Measurements from ENCODE around the gene OTUD7B.
A peak's percentile ranks its signal among the peaks of the same experiment; 100 is the strongest.

Gene OTUD7B

DNA sequence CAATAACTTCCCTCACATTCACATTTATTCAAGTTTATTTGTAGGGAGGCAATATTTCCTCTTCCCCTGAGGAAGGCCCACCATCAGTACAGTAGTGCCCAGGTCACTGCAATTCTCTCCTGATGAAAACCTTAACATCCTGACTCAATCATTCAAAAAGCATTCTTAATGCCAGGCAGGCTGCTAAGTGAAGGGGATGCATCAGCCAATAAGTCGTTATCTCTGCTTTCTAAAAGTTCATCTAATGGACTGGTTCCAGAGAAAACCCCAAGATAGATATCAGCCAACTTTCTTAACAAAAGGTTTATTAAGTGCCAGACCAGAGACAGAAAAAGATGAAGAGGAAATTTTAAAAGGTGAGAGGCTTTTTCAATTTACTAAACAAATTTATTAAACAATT is 17.3 kb downstream of the OTUD7B start:
- Histone ChIP-seq H3K27ac (ENCODE audit: low read depth, low read length) (no peak overlapping the region), H2AK5ac (ENCODE audit: low read length) (no peak overlapping the region), H3K79me2 (ENCODE audit: control insufficient read depth, insufficient read depth, low read length) (peaks cover 5% of the 10 kb centered on the region), H3K23ac (ENCODE audit: low read length) (no peak overlapping the region), H3K18ac (ENCODE audit: low read length) (no peak overlapping the region), H3K9ac (ENCODE audit: low read length) (no peak overlapping the region), H3K27me3 (ENCODE audit: insufficient read depth, low read length, poor library complexity) (no peaks in the 10 kb centered on the region), H2BK5ac (ENCODE audit: low read length) (no peak overlapping the region), H3K79me1 (ENCODE audit: low read length) (peaks cover 7% of the 10 kb centered on the region), H3K36me3 (ENCODE audit: control insufficient read depth, insufficient read depth, low read length) (no peaks in the 10 kb centered on the region), H2BK120ac (ENCODE audit: low read depth, low read length) (no peak overlapping the region), H2BK15ac (replicated peaks; ENCODE audit: low read depth) (no peak overlapping the region), H3K56ac (ENCODE audit: low read length) (no peak overlapping the region), H4K5ac (ENCODE audit: low read length) (no peak overlapping the region), H3K4me3 (ENCODE audit: low read length) (no peak overlapping the region), H4K8ac (ENCODE audit: low read depth, low read length) (no peak overlapping the region), H3K4ac (ENCODE audit: low read depth, low read length) (no peak overlapping the region), H3K4me1 (ENCODE audit: control insufficient read depth, low read depth, low read length) (no peaks in the 10 kb centered on the region), H3K4me2 (ENCODE audit: low read length) (no peak overlapping the region)
- no peak for DNase-seq
- WGBS (ENCODE audit: extremely low coverage, insufficient coverage, low lambda C conversion rate): no CpG with 5 or more reads among the region's 1 CpG

DNA sequence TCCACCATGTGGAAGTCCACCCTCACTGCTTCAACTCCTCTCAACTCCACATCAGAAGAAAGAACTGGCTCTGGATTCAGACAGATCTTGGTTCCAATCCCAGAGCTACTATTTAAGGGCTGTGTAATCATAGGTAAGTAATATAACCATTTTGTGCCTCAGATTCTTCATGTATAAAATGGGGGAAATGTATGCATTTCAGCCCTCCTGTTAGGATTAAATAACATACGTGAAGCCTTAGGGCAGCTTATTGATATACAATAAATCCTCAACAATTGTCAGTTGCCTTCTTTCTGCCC is 23.3 kb downstream of the OTUD7B start:
- Histone ChIP-seq H3K27me3 (ENCODE audit: insufficient read depth, low read length, poor library complexity) (no peaks in the 10 kb centered on the region), H3K9ac (ENCODE audit: low read length) (no peak overlapping the region), H3K4me3 (ENCODE audit: low read length) (no peak overlapping the region), H3K18ac (ENCODE audit: low read length) (no peak overlapping the region), H3K79me2 (ENCODE audit: control insufficient read depth, insufficient read depth, low read length) (peaks cover 4% of the 10 kb centered on the region), H4K8ac (ENCODE audit: low read depth, low read length) (no peak overlapping the region), H3K27ac (ENCODE audit: low read depth, low read length) (no peak overlapping the region), H3K56ac (ENCODE audit: low read length) (peak overlapping the region; percentile 25), H3K79me1 (ENCODE audit: low read length) (peaks cover 9% of the 10 kb centered on the region), H2BK5ac (ENCODE audit: low read length) (no peak overlapping the region), H3K4me1 (ENCODE audit: control insufficient read depth, low read depth, low read length) (peaks cover 4% of the 10 kb centered on the region), H2BK120ac (ENCODE audit: low read depth, low read length) (no peak overlapping the region), H2BK15ac (replicated peaks; ENCODE audit: low read depth) (no peak overlapping the region), H3K4me2 (ENCODE audit: low read length) (no peak overlapping the region), H3K4ac (ENCODE audit: low read depth, low read length) (no peak overlapping the region), H2AK5ac (ENCODE audit: low read length) (no peak overlapping the region), H4K5ac (ENCODE audit: low read length) (no peak overlapping the region), H3K23ac (ENCODE audit: low read length) (no peak overlapping the region), H3K36me3 (ENCODE audit: control insufficient read depth, insufficient read depth, low read length) (no peaks in the 10 kb centered on the region)
- no peak for DNase-seq
- WGBS (ENCODE audit: extremely low coverage, insufficient coverage, low lambda C conversion rate): no CpG with 5 or more reads among the region's 1 CpG

DNA sequence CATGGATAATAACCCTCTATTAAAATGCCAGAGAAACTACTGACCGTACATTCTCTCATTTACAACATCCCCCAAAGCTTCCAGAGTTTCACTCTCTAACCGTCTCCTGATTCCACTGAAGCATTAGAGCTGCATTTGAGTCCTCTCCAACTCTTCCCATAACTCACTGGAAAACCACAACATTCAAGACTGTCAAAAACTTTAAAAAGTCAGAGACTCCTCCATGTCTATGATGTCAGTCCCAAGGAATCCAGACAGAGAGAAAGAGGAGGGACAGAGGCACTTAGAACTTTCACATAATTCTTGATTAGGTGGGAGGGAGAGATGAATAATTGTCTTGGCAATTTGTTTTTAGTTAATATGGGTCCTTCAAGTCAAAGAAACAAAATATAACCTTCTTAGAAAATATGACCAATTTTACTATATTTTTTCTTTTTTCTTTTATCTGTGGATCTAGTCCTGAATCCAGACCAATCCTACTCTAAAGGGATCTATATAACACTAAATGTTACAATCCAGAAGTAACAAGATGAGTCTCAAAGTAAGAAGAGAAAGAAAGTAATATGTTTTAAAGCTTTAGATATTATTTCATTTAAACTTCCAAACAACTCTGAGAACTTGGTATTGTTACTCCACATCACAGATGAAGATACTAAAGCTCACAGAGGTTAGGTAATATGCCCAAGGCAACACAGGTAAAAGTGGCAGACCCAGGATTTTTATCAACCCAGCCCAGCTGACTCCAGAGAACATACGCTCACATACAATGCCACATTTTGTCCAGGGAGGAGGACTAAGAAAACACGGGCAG is 23.8 kb downstream of the OTUD7B start:
- Histone ChIP-seq H3K79me1 (ENCODE audit: low read length) (peaks cover 9% of the 10 kb centered on the region), H3K27ac (ENCODE audit: low read depth, low read length) (no peak overlapping the region), H3K4ac (ENCODE audit: low read depth, low read length) (no peak overlapping the region), H3K36me3 (ENCODE audit: control insufficient read depth, insufficient read depth, low read length) (no peaks in the 10 kb centered on the region), H4K5ac (ENCODE audit: low read length) (no peak overlapping the region), H3K27me3 (ENCODE audit: insufficient read depth, low read length, poor library complexity) (no peaks in the 10 kb centered on the region), H3K4me2 (ENCODE audit: low read length) (no peak overlapping the region), H4K8ac (ENCODE audit: low read depth, low read length) (no peak overlapping the region), H3K9ac (ENCODE audit: low read length) (no peak overlapping the region), H2BK120ac (ENCODE audit: low read depth, low read length) (no peak overlapping the region), H2AK5ac (ENCODE audit: low read length) (no peak overlapping the region), H3K23ac (ENCODE audit: low read length) (no peak overlapping the region), H3K18ac (ENCODE audit: low read length) (no peak overlapping the region), H3K4me1 (ENCODE audit: control insufficient read depth, low read depth, low read length) (peaks cover 4% of the 10 kb centered on the region), H3K4me3 (ENCODE audit: low read length) (no peak overlapping the region), H2BK15ac (replicated peaks; ENCODE audit: low read depth) (no peak overlapping the region), H3K56ac (ENCODE audit: low read length) (peak overlapping the region; percentile 25), H2BK5ac (ENCODE audit: low read length) (no peak overlapping the region), H3K79me2 (ENCODE audit: control insufficient read depth, insufficient read depth, low read length) (peaks cover 4% of the 10 kb centered on the region)
- DNase-seq: peak; percentile 67
- WGBS (ENCODE audit: extremely low coverage, insufficient coverage, low lambda C conversion rate): no CpG with 5 or more reads among the region's 4 CpGs

DNA sequence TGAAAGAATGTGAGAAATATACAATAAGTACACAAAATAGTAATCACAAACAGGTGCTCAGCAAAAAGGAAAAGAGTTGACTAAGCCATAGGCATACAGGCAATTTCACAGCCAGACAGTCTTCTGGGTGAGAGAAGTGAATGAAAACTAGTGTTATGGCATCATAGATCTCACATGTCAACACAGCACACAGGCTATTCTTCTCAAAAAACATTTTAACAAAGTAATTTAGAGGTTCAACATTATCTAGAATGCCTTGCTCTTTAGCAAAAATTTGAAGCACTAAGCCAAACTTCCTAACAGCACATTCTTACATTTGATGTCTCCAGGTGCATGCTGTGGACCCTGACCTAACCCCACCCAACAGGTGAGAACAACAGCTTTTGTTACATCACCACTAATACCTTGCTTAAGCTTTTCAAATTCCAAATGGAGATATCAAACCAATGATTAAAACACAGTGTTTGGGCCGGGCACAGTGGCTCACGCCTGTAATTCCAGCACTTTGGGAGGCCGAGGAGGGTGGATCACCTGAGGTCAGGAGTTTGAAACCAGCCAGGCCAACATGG is 30.5 kb downstream of the OTUD7B start:
- Histone ChIP-seq H3K9ac (ENCODE audit: low read length) (no peak overlapping the region), H4K5ac (ENCODE audit: low read length) (no peak overlapping the region), H3K4ac (ENCODE audit: low read depth, low read length) (no peak overlapping the region), H4K8ac (ENCODE audit: low read depth, low read length) (no peak overlapping the region), H3K36me3 (ENCODE audit: control insufficient read depth, insufficient read depth, low read length) (no peaks in the 10 kb centered on the region), H3K79me2 (ENCODE audit: control insufficient read depth, insufficient read depth, low read length) (no peaks in the 10 kb centered on the region), H3K18ac (ENCODE audit: low read length) (no peak overlapping the region), H3K27ac (ENCODE audit: low read depth, low read length) (no peak overlapping the region), H2BK120ac (ENCODE audit: low read depth, low read length) (no peak overlapping the region), H2BK5ac (ENCODE audit: low read length) (no peak overlapping the region), H3K23ac (ENCODE audit: low read length) (no peak overlapping the region), H3K27me3 (ENCODE audit: insufficient read depth, low read length, poor library complexity) (no peaks in the 10 kb centered on the region), H3K56ac (ENCODE audit: low read length) (no peak overlapping the region), H3K4me2 (ENCODE audit: low read length) (no peak overlapping the region), H3K79me1 (ENCODE audit: low read length) (peaks cover 1% of the 10 kb centered on the region), H2AK5ac (ENCODE audit: low read length) (no peak overlapping the region), H3K4me3 (ENCODE audit: low read length) (no peak overlapping the region), H3K4me1 (ENCODE audit: control insufficient read depth, low read depth, low read length) (no peaks in the 10 kb centered on the region), H2BK15ac (replicated peaks; ENCODE audit: low read depth) (no peak overlapping the region)
- no peak for DNase-seq
- WGBS (ENCODE audit: extremely low coverage, insufficient coverage, low lambda C conversion rate): no CpG with 5 or more reads among the region's 3 CpGs

DNA sequence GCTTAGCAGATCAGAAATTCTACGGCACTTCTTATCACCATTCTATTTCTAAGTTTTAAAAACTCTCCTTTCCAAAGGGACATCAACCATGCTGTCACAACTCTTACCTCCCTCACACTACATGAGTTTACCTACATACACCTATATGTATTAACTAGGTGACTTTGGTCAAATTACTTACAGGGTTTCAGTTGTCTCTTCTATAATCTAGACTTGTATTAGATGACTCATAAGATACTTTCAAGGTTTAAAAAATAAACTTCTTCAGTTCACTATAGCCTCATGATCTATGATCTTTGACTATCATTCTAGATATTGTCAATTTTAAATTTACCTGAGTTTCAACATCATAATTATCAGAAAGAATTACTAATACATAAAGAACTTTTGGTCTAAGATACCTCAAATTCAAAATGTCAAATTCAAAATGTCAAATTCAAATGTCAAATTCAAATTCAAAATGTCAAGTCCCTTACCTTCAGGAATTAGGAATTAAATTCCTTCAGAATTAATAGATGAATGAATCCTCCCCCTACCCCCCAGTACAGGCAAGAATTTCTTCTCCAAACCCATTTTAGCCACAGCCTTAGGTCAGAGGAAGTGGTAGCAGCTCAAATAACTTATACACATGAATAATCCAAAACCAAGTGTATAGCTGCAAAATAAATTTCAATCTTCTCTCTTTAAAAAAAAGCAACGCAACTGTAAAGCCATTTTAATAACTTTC is 31.1 kb downstream of the OTUD7B start:
- H2AK5ac ChIP-seq (ENCODE audit: low read length): no peak overlapping the region
- no peak overlapping the region for H3K4me2 ChIP-seq (ENCODE audit: low read length)
- H3K56ac ChIP-seq (ENCODE audit: low read length): no peak overlapping the region
- no peak overlapping the region for H3K4ac ChIP-seq (ENCODE audit: low read depth, low read length)
- H3K23ac ChIP-seq (ENCODE audit: low read length): no peak overlapping the region
- no peak overlapping the region for H3K18ac ChIP-seq (ENCODE audit: low read length)
- H3K4me3 ChIP-seq (ENCODE audit: low read length): no peak overlapping the region
- no peak for DNase-seq
- H3K79me2 ChIP-seq (ENCODE audit: control insufficient read depth, insufficient read depth, low read length): no peaks in the 10 kb centered on the region
- no peak overlapping the region for H3K9ac ChIP-seq (ENCODE audit: low read length)
- H3K27me3 ChIP-seq (ENCODE audit: insufficient read depth, low read length, poor library complexity): no peaks in the 10 kb centered on the region
- H2BK120ac ChIP-seq (ENCODE audit: low read depth, low read length): no peak overlapping the region
- no peak overlapping the region for H2BK15ac ChIP-seq (replicated peaks; ENCODE audit: low read depth)
- H3K36me3 ChIP-seq (ENCODE audit: control insufficient read depth, insufficient read depth, low read length): no peaks in the 10 kb centered on the region
- no peak overlapping the region for H3K27ac ChIP-seq (ENCODE audit: low read depth, low read length)
- no CpG with 5 or more reads among the region's 2 CpGs for WGBS (ENCODE audit: extremely low coverage, insufficient coverage, low lambda C conversion rate)
- H3K79me1 ChIP-seq (ENCODE audit: low read length): peaks cover 1% of the 10 kb centered on the region
- no peaks in the 10 kb centered on the region for H3K4me1 ChIP-seq (ENCODE audit: control insufficient read depth, low read depth, low read length)
- H4K8ac ChIP-seq (ENCODE audit: low read depth, low read length): no peak overlapping the region
- no peak overlapping the region for H2BK5ac ChIP-seq (ENCODE audit: low read length)
- no peak overlapping the region for H4K5ac ChIP-seq (ENCODE audit: low read length)

Data from mesendoderm (in vitro differentiated cells).